Measurements from ENCODE around the gene ELF2. TPM values are rescaled to one million over a fixed set of nuclear protein-coding genes. Genes with fewer than 3 reads are reported as not detected.
"Not testable (repeated sequence)": the region's sequence is repeated elsewhere in the genome, so short reads cannot be mapped to it uniquely, and the experiment has no call there.

The ELF2 gene
- total and polyA plus RNA-seq, 2 donors (not counting 1 experiment from before 2014, with no cell fraction given), result 31.2 to 42.6 TPM

GRCh38 chr4:139011225-139011950, 165.6 kb downstream of the ELF2 start:
- Histone ChIP-seq H3K36me3 (ENCODE audit: control insufficient read depth, insufficient read depth, low read length) (no peaks in the 10 kb centered on the region), H3K79me2 (ENCODE audit: control insufficient read depth, insufficient read depth, low read length) (peaks cover 7% of the 10 kb centered on the region), H4K20me1 (ENCODE audit: control insufficient read depth, extremely low read depth, insufficient read depth, low read length) (no peaks in the 10 kb centered on the region), H3K4me1 (ENCODE audit: control insufficient read depth, extremely low read depth, insufficient read depth, low read length) (peaks cover 10% of the 10 kb centered on the region), H2AFZ (ENCODE audit: low read length) (no peak overlapping the region), H3K27me3 (ENCODE audit: control insufficient read depth, insufficient read depth, low read length) (no peaks in the 10 kb centered on the region), H3K27ac (ENCODE audit: insufficient read depth, low read length) (no peak overlapping the region), H3K9ac (ENCODE audit: insufficient read depth, low read length) (no peak overlapping the region), H3K4me2 (ENCODE audit: extremely low read depth, insufficient read depth, low read length) (no peak overlapping the region), H3K4me3 (replicated peaks in 1 of 4; ENCODE audit: control extremely low read depth in 1 of 4, insufficient read depth in 1 of 4, low read depth in 3 of 4, low read length in 4 of 4) (no peak overlapping the region), H3K9me3 (ENCODE audit: control insufficient read depth, insufficient read depth, low read depth, low read length) (no peaks in the 10 kb centered on the region)
- DNase-seq (ENCODE audit: low read depth in 2 of 2), result no peak
- no peak for TF ChIP-seq CTCF (conservative IDR thresholded peaks at IDR 0.05 in 1 of 2, IDR thresholded peaks at IDR 0.05 in 1 of 2; ENCODE audit: low read depth in 1 of 2, low read length in 2 of 2)
- no peak for TF ChIP-seq EZH2 (IDR thresholded peaks at IDR 0.05; ENCODE audit: low read length, missing control alignments)

GRCh38 chr4:139009702-139010101, 167.3 kb downstream of the ELF2 start:
- no peaks in the 10 kb centered on the region for H3K27me3 ChIP-seq (ENCODE audit: control insufficient read depth, insufficient read depth, low read length)
- DNase-seq (ENCODE audit: low read depth in 2 of 2), result no peak
- no peaks in the 10 kb centered on the region for H3K79me2 ChIP-seq (ENCODE audit: control insufficient read depth, insufficient read depth, low read length)
- no peak overlapping the region for H3K27ac ChIP-seq (ENCODE audit: insufficient read depth, low read length)
- H3K4me1 ChIP-seq (ENCODE audit: control insufficient read depth, extremely low read depth, insufficient read depth, low read length), result peaks cover 6% of the 10 kb centered on the region
- no peaks in the 10 kb centered on the region for H3K36me3 ChIP-seq (ENCODE audit: control insufficient read depth, insufficient read depth, low read length)
- H4K20me1 ChIP-seq (ENCODE audit: control insufficient read depth, extremely low read depth, insufficient read depth, low read length), result no peaks in the 10 kb centered on the region
- no peak overlapping the region for H3K9ac ChIP-seq (ENCODE audit: insufficient read depth, low read length)
- no peak overlapping the region for H3K4me2 ChIP-seq (ENCODE audit: extremely low read depth, insufficient read depth, low read length)
- H3K4me3 ChIP-seq (replicated peaks in 1 of 4; ENCODE audit: control extremely low read depth in 1 of 4, insufficient read depth in 1 of 4, low read depth in 3 of 4, low read length in 4 of 4), result no peak overlapping the region
- TF ChIP-seq EZH2 (IDR thresholded peaks at IDR 0.05; ENCODE audit: low read length, missing control alignments) (no peak), CTCF (conservative IDR thresholded peaks at IDR 0.05 in 1 of 2, IDR thresholded peaks at IDR 0.05 in 1 of 2; ENCODE audit: low read depth in 1 of 2, low read length in 2 of 2) (no peak)
- no peak overlapping the region for H2AFZ ChIP-seq (ENCODE audit: low read length)
- H3K9me3 ChIP-seq (ENCODE audit: control insufficient read depth, insufficient read depth, low read depth, low read length), result no peaks in the 10 kb centered on the region

GRCh38 chr4:139008278-139008677, 168.7 kb downstream of the ELF2 start:
- not testable (repeated sequence) for H3K9me3 ChIP-seq (ENCODE audit: control insufficient read depth, insufficient read depth, low read depth, low read length); DNase-seq (ENCODE audit: low read depth in 2 of 2); H3K27me3 ChIP-seq (ENCODE audit: control insufficient read depth, insufficient read depth, low read length); H3K4me1 ChIP-seq (ENCODE audit: control insufficient read depth, extremely low read depth, insufficient read depth, low read length); H2AFZ ChIP-seq (ENCODE audit: low read length); H3K79me2 ChIP-seq (ENCODE audit: control insufficient read depth, insufficient read depth, low read length); H4K20me1 ChIP-seq (ENCODE audit: control insufficient read depth, extremely low read depth, insufficient read depth, low read length); H3K36me3 ChIP-seq (ENCODE audit: control insufficient read depth, insufficient read depth, low read length); H3K4me2 ChIP-seq (ENCODE audit: extremely low read depth, insufficient read depth, low read length); H3K4me3 ChIP-seq (replicated peaks in 1 of 4; ENCODE audit: control extremely low read depth in 1 of 4, insufficient read depth in 1 of 4, low read depth in 3 of 4, low read length in 4 of 4); H3K27ac ChIP-seq (ENCODE audit: insufficient read depth, low read length); H3K9ac ChIP-seq (ENCODE audit: insufficient read depth, low read length)

All from fibroblast of lung (primary cell).